ENCODE data around the gene PLCB4.

The PLCB4 gene

GRCh38 chr20:9149087-9149486 lies 80.2 kb downstream of the PLCB4 start:
- POLR2A ChIA-PET: no interaction called here
- no peak overlapping the region for H3K27ac ChIP-seq (ENCODE audit: extremely low read depth, low read depth, low read length)
- no peaks in the 10 kb centered on the region for H3K9me3 ChIP-seq (ENCODE audit: control insufficient read depth, insufficient read depth, low read depth, low read length)
- no peak overlapping the region for H3K4me3 ChIP-seq (ENCODE audit: low read depth, low read length)
- H3K36me3 ChIP-seq (ENCODE audit: control insufficient read depth in 2 of 2, insufficient read depth in 1 of 2, low read length in 2 of 2): no peaks in the 10 kb centered on the region
- TF ChIP-seq, protein P1, sequence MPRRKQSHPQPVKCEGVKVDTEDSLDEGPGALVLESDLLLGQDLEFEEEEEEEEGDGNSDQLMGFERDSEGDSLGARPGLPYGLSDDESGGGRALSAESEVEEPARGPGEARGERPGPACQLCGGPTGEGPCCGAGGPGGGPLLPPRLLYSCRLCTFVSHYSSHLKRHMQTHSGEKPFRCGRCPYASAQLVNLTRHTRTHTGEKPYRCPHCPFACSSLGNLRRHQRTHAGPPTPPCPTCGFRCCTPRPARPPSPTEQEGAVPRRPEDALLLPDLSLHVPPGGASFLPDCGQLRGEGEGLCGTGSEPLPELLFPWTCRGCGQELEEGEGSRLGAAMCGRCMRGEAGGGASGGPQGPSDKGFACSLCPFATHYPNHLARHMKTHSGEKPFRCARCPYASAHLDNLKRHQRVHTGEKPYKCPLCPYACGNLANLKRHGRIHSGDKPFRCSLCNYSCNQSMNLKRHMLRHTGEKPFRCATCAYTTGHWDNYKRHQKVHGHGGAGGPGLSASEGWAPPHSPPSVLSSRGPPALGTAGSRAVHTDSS (tag by site-specific recombination; IDR thresholded peaks at IDR 0.05): no peak
- no peaks in the 10 kb centered on the region for H3K4me1 ChIP-seq (ENCODE audit: control insufficient read depth, insufficient read depth, low read length)
- CTCF ChIA-PET: no interaction called here

GRCh38 chr20:9149796-9150195 lies 80.9 kb downstream of the PLCB4 start:
- Histone ChIP-seq H3K4me1 (ENCODE audit: control insufficient read depth, insufficient read depth, low read length) (no peaks in the 10 kb centered on the region), H3K4me3 (ENCODE audit: low read depth, low read length) (no peak overlapping the region), H3K36me3 (ENCODE audit: control insufficient read depth in 2 of 2, insufficient read depth in 1 of 2, low read length in 2 of 2) (no peaks in the 10 kb centered on the region), H3K9me3 (ENCODE audit: control insufficient read depth, insufficient read depth, low read depth, low read length) (no peaks in the 10 kb centered on the region), H3K27ac (ENCODE audit: extremely low read depth, low read depth, low read length) (no peak overlapping the region)
- POLR2A ChIA-PET: no interaction called here
- TF ChIP-seq ZNF341 (tag by site-specific recombination; IDR thresholded peaks at IDR 0.05; ENCODE audit: low read depth) (no peak), ZNF350 (tag by site-specific recombination; IDR thresholded peaks at IDR 0.05) (no peak), KLF9 (tag by site-specific recombination; IDR thresholded peaks at IDR 0.05; ENCODE audit: low read depth) (no peak), KLF7 (tag by site-specific recombination; IDR thresholded peaks at IDR 0.05; ENCODE audit: borderline replicate concordance) (no peak), ZBTB20 (tag by site-specific recombination; IDR thresholded peaks at IDR 0.05) (no peak), KLF8 (tag by site-specific recombination; IDR thresholded peaks at IDR 0.05) (no peak), ZNF10 (tag by site-specific recombination; IDR thresholded peaks at IDR 0.05) (no peak), SCRT2 (tag by site-specific recombination; IDR thresholded peaks at IDR 0.05) (no peak), ZNF280C (tag by site-specific recombination; IDR thresholded peaks at IDR 0.05) (no peak), BCL11B (tag by site-specific recombination; IDR thresholded peaks at IDR 0.05; ENCODE audit: low read depth) (no peak), WT1 (tag by site-specific recombination; IDR thresholded peaks at IDR 0.05) (no peak), ZNF2 (tag by site-specific recombination; IDR thresholded peaks at IDR 0.05) (no peak), CTCF (tag by site-specific recombination; IDR thresholded peaks at IDR 0.05) (no peak), ZNF292 (tag by site-specific recombination; IDR thresholded peaks at IDR 0.05; ENCODE audit: borderline replicate concordance, low read depth) (no peak), ZNF121 (tag by site-specific recombination; IDR thresholded peaks at IDR 0.05) (no peak), ZNF311 (tag by site-specific recombination; IDR thresholded peaks at IDR 0.05; ENCODE audit: borderline replicate concordance) (no peak)
- TF ChIP-seq, protein P1 (tag by site-specific recombination; IDR thresholded peaks at IDR 0.05): no peak
- TF ChIP-seq, protein P2, sequence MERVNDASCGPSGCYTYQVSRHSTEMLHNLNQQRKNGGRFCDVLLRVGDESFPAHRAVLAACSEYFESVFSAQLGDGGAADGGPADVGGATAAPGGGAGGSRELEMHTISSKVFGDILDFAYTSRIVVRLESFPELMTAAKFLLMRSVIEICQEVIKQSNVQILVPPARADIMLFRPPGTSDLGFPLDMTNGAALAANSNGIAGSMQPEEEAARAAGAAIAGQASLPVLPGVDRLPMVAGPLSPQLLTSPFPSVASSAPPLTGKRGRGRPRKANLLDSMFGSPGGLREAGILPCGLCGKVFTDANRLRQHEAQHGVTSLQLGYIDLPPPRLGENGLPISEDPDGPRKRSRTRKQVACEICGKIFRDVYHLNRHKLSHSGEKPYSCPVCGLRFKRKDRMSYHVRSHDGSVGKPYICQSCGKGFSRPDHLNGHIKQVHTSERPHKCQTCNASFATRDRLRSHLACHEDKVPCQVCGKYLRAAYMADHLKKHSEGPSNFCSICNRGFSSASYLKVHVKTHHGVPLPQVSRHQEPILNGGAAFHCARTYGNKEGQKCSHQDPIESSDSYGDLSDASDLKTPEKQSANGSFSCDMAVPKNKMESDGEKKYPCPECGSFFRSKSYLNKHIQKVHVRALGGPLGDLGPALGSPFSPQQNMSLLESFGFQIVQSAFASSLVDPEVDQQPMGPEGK (tag by site-specific recombination; IDR thresholded peaks at IDR 0.05): no peak
- CTCF ChIA-PET: no interaction called here

All from HEK293 (cell line).